CD4-positive, CD25-positive, alpha-beta regulatory T cell (primary cell): ENCODE results near the gene HDAC4. TPM values are rescaled to one million over a fixed set of nuclear protein-coding genes. Genes with fewer than 3 reads are reported as not detected.
"Not testable (repeated sequence)": the region's sequence is repeated elsewhere in the genome, so short reads cannot be mapped to it uniquely, and the experiment has no call there.

Source experiments
- ATAC-seq, 2 donors: fragments of 150-1000 bp; cut with Tn5 transposase; one replicate each; pipeline ENCODE4 v1.10.0; 2021; ENCODE audit warnings: low read depth in 2 of 2, moderate number of reproducible peaks in 2 of 2, moderate library complexity in 1 of 2
- DNase-seq, 3 donors: peaks; one replicate each; pipeline versions ENCODE4 v3.0.0 to v3.0.0-alpha.2; 2012 to 2022; ENCODE audit warnings: mixed read lengths in 1 of 3
- H3K27ac ChIP-seq: one replicate; pipeline ENCODE4 v1.7.0; 2013; ENCODE audit warnings: mild to moderate bottlenecking, low read length; ENCODE audit not compliant: insufficient read depth, poor library complexity, severe bottlenecking
- H3K27me3 ChIP-seq: one replicate; pipeline ENCODE4 v1.7.0; 2013; ENCODE audit warnings: low read length; ENCODE audit not compliant: control insufficient read depth, insufficient read depth
- H3K36me3 ChIP-seq: one replicate; pipeline ENCODE4 v1.7.0; 2013; ENCODE audit warnings: mild to moderate bottlenecking, low read length, moderate library complexity; ENCODE audit not compliant: control insufficient read depth, insufficient read depth
- H3K4me1 ChIP-seq: 2 replicates; pipeline ENCODE4 v1.7.0; 2013; ENCODE audit warnings: mild to moderate bottlenecking, low read length; ENCODE audit not compliant: insufficient read depth, control insufficient read depth, poor library complexity, severe bottlenecking
- H3K4me3 ChIP-seq: one replicate; pipeline ENCODE4 v1.7.0; 2013; ENCODE audit warnings: low read depth, mild to moderate bottlenecking, low read length, moderate library complexity
- H3K9me3 ChIP-seq, 2 experiments: 1 replicate in 1 of 2; 2 replicates in 1 of 2; pipeline ENCODE4 v1.7.0; 2013; ENCODE audit warnings: low read length in 2 of 2, mild to moderate bottlenecking in 1 of 2, moderate library complexity in 1 of 2; ENCODE audit not compliant: control insufficient read depth in 2 of 2
- H3K27ac Mint-ChIP-seq, 3 donors: one replicate each; pipeline ENCODE4 v1.8.0; 2020 to 2022; ENCODE audit warnings: mild to moderate bottlenecking in 3 of 3, mixed read lengths in 3 of 3, moderate library complexity in 2 of 3
- H3K27me3 Mint-ChIP-seq: one replicate; pipeline ENCODE4 v1.8.0; 2022; ENCODE audit warnings: mild to moderate bottlenecking, mixed read lengths
- H3K36me3 Mint-ChIP-seq: one replicate; pipeline ENCODE4 v1.8.0; 2020; ENCODE audit warnings: mixed read lengths
- H3K4me1 Mint-ChIP-seq, 4 donors: one replicate each; pipeline ENCODE4 v1.8.0; 2020 to 2022; ENCODE audit warnings: mixed read lengths in 4 of 4, mild to moderate bottlenecking in 1 of 4
- H3K4me3 Mint-ChIP-seq, 4 donors: one replicate each; pipeline ENCODE4 v1.8.0; 2020 to 2022; ENCODE audit warnings: mild to moderate bottlenecking in 4 of 4, mixed read lengths in 4 of 4, moderate library complexity in 3 of 4
- H3K9me3 Mint-ChIP-seq, 7 donors: one replicate each; pipeline ENCODE4 v1.8.0; 2020 to 2022; ENCODE audit warnings: mixed read lengths in 7 of 7, mild to moderate bottlenecking in 3 of 7, moderate library complexity in 2 of 7
- polyA plus RNA-seq, 4 donors: library from polyadenylated mRNA; unstranded; fragments of 300-500 nt; fragmentation: Illumina TruSeq; gene quantifications; one replicate each; pipeline ENCODE4 v1.2.3, GENCODE V29; 2021
- total RNA-seq: library from RNA; stranded (reverse); gene quantifications from one replicate; pipeline ENCODE4 v1.2.3, GENCODE V29; 2022

HDAC4 gene
- total and polyA plus RNA-seq, 5 donors from 2014 or later: 6.5 to 118 (median 8.6) TPM

GRCh38 chr2:239073270-239073669 lies 327.6 kb downstream of the HDAC4 start:
- Mint-ChIP-seq H3K4me1 (no peaks in the 10 kb centered on the region), H3K4me3 (no peak overlapping the region), H3K9me3 (peaks cover 0 to 3% (median 0%) of the 10 kb centered on the region in 7 donors), H3K27me3 (no peaks in the 10 kb centered on the region), H3K36me3 (peaks cover 34% of the 10 kb centered on the region), H3K27ac (no peak overlapping the region)
- Histone ChIP-seq H3K4me3 (no peak overlapping the region), H3K27ac (no peak overlapping the region), H3K36me3 (peaks cover 66% of the 10 kb centered on the region), H3K4me1 (no peaks in the 10 kb centered on the region), H3K9me3 (no peaks in the 10 kb centered on the region), H3K27me3 (no peaks in the 10 kb centered on the region)
- DNase-seq (no peak), ATAC-seq (no peak)

- no peaks in the 10 kb centered on the region for H3K27me3 ChIP-seq
- H3K4me3 ChIP-seq: no peak overlapping the region
- H3K4me3 Mint-ChIP-seq: no peak overlapping the region
- DNase-seq (no peak), ATAC-seq (no peak)
- no peaks in the 10 kb centered on the region for H3K9me3 ChIP-seq
- H3K27me3 Mint-ChIP-seq: no peaks in the 10 kb centered on the region
- H3K27ac Mint-ChIP-seq: no peak overlapping the region
- peaks cover 32% of the 10 kb centered on the region for H3K36me3 Mint-ChIP-seq
- no peak overlapping the region for H3K27ac ChIP-seq
- peaks cover 65% of the 10 kb centered on the region for H3K36me3 ChIP-seq
- H3K9me3 Mint-ChIP-seq: peaks cover 0 to 3% (median 0%) of the 10 kb centered on the region in 7 donors
- H3K4me1 ChIP-seq: no peaks in the 10 kb centered on the region
- H3K4me1 Mint-ChIP-seq: no peaks in the 10 kb centered on the region
These were observed 328.0 kb downstream of the HDAC4 start for GRCh38 chr2:239072786-239073185.

- H3K36me3 ChIP-seq: peaks cover 67% of the 10 kb centered on the region
- H3K9me3 Mint-ChIP-seq: peaks cover 0 to 3% (median 0%) of the 10 kb centered on the region in 7 donors
- ATAC-seq: no peak
- no peaks in the 10 kb centered on the region for H3K4me1 Mint-ChIP-seq
- no peaks in the 10 kb centered on the region for H3K27me3 ChIP-seq
- H3K4me3 ChIP-seq: no peak overlapping the region
- H3K36me3 Mint-ChIP-seq: peaks cover 27% of the 10 kb centered on the region
- no peaks in the 10 kb centered on the region for H3K27me3 Mint-ChIP-seq
- no peak overlapping the region for H3K27ac Mint-ChIP-seq
- no peaks in the 10 kb centered on the region for H3K4me1 ChIP-seq
- H3K9me3 ChIP-seq: no peaks in the 10 kb centered on the region
- no peak overlapping the region for H3K4me3 Mint-ChIP-seq
- no peak for DNase-seq
- H3K27ac ChIP-seq: no peak overlapping the region
These were observed 330.4 kb downstream of the HDAC4 start for GRCh38 chr2:239070466-239070865.

- H3K4me3 ChIP-seq, H3K27ac Mint-ChIP-seq, H3K27me3 ChIP-seq, H3K4me1 Mint-ChIP-seq, ATAC-seq, H3K27ac ChIP-seq, H3K9me3 Mint-ChIP-seq, DNase-seq, H3K27me3 Mint-ChIP-seq, H3K9me3 ChIP-seq, H3K4me3 Mint-ChIP-seq, H3K4me1 ChIP-seq: not testable (repeated sequence)
- peaks cover 23% of the 10 kb centered on the region for H3K36me3 Mint-ChIP-seq
- peaks cover 68% of the 10 kb centered on the region for H3K36me3 ChIP-seq
These were observed 331.2 kb downstream of the HDAC4 start for GRCh38 chr2:239069362-239070333.

- H3K9me3 ChIP-seq: no peaks in the 10 kb centered on the region
- H3K27me3 ChIP-seq: no peaks in the 10 kb centered on the region
- no peaks in the 10 kb centered on the region for H3K27me3 Mint-ChIP-seq
- no peaks in the 10 kb centered on the region for H3K4me1 Mint-ChIP-seq
- no peak overlapping the region for H3K27ac Mint-ChIP-seq
- peaks cover 0 to 3% (median 0%) of the 10 kb centered on the region in 7 donors for H3K9me3 Mint-ChIP-seq
- no peak overlapping the region for H3K27ac ChIP-seq
- no peak for ATAC-seq
- peaks cover 19% of the 10 kb centered on the region for H3K36me3 Mint-ChIP-seq
- H3K36me3 ChIP-seq: peaks cover 69% of the 10 kb centered on the region
- no peaks in the 10 kb centered on the region for H3K4me1 ChIP-seq
- DNase-seq: no peak
- no peak overlapping the region for H3K4me3 ChIP-seq
- H3K4me3 Mint-ChIP-seq: no peak overlapping the region
These were observed 332.4 kb downstream of the HDAC4 start for GRCh38 chr2:239068411-239068810.

- no peaks in the 10 kb centered on the region for H3K27me3 Mint-ChIP-seq
These were observed 333.5 kb downstream of the HDAC4 start for GRCh38 chr2:239067196-239067865.

GRCh38 chr2:239066597-239066996 lies 334.2 kb downstream of the HDAC4 start:
- H3K4me3 ChIP-seq: no peak overlapping the region
- no peaks in the 10 kb centered on the region for H3K9me3 ChIP-seq
- H3K36me3 ChIP-seq: peaks cover 58% of the 10 kb centered on the region
- no peaks in the 10 kb centered on the region for H3K4me1 Mint-ChIP-seq
- no peaks in the 10 kb centered on the region for H3K27me3 ChIP-seq
- H3K27me3 Mint-ChIP-seq: no peaks in the 10 kb centered on the region
- no peak overlapping the region for H3K4me3 Mint-ChIP-seq
- H3K27ac Mint-ChIP-seq: no peak overlapping the region
- peaks cover 8% of the 10 kb centered on the region for H3K36me3 Mint-ChIP-seq
- no peak for ATAC-seq
- H3K27ac ChIP-seq: no peak overlapping the region
- no peak for DNase-seq
- H3K4me1 ChIP-seq: no peaks in the 10 kb centered on the region
- peaks cover 0 to 2% (median 0%) of the 10 kb centered on the region in 7 donors for H3K9me3 Mint-ChIP-seq

More at GRCh38 chr2:239067196-239067865, 333.5 kb downstream of the HDAC4 start:
- H3K27me3 ChIP-seq: no peaks in the 10 kb centered on the region
- H3K36me3 Mint-ChIP-seq: peaks cover 13% of the 10 kb centered on the region
- no peaks in the 10 kb centered on the region for H3K9me3 ChIP-seq
- no peak overlapping the region for H3K4me3 ChIP-seq
- H3K27ac ChIP-seq: no peak overlapping the region
- H3K4me3 Mint-ChIP-seq: no peak overlapping the region
- DNase-seq: no peak
- peaks cover 58% of the 10 kb centered on the region for H3K36me3 ChIP-seq
- H3K9me3 Mint-ChIP-seq: peaks cover 0 to 3% (median 0%) of the 10 kb centered on the region in 7 donors
- no peak overlapping the region for H3K27ac Mint-ChIP-seq
- no peak for ATAC-seq
- H3K4me1 Mint-ChIP-seq: no peaks in the 10 kb centered on the region
- H3K4me1 ChIP-seq: no peaks in the 10 kb centered on the region
